Liver (tissue), 9 donors: ENCODE data around the gene PRXL2A. TPM values are rescaled to one million over a fixed set of nuclear protein-coding genes. Genes with fewer than 3 reads are reported as not detected.
"Not testable (repeated sequence)": the region's sequence is repeated elsewhere in the genome, so short reads cannot be mapped to it uniquely, and the experiment has no call there.

Experiments used
- DNase-seq: peaks from one replicate; pipeline ENCODE4 v3.0.0-alpha.2; 2017; ENCODE audit warnings: low spot score
- H3K27ac ChIP-seq, 2 donors: one replicate each; pipeline ENCODE4 v1.7.0; 2013; ENCODE audit warnings: inconsistent platforms in 2 of 2, low read length in 2 of 2, control low read depth in 1 of 2, low read depth in 1 of 2, mild to moderate bottlenecking in 1 of 2
- H3K27me3 ChIP-seq, 4 donors: one replicate each; pipeline versions ENCODE4 v1.6.1 to v1.7.0; 2013; ENCODE audit warnings: low read length in 3 of 4, inconsistent platforms in 1 of 4, mild to moderate bottlenecking in 1 of 4, moderate library complexity in 1 of 4; ENCODE audit not compliant: control insufficient read depth in 4 of 4, insufficient read depth in 4 of 4
- H3K36me3 ChIP-seq, 4 donors: one replicate each; pipeline versions ENCODE4 v1.6.1 to v1.7.0; 2013; ENCODE audit warnings: low read length in 3 of 4, mild to moderate bottlenecking in 3 of 4, low read depth in 1 of 4, moderate library complexity in 1 of 4; ENCODE audit not compliant: control insufficient read depth in 4 of 4, insufficient read depth in 3 of 4
- H3K4me1 ChIP-seq, 4 donors: one replicate each; pipeline versions ENCODE4 v1.6.1 to v1.7.0; 2013; ENCODE audit warnings: low read length in 3 of 4, mild to moderate bottlenecking in 3 of 4, moderate library complexity in 1 of 4; ENCODE audit not compliant: control insufficient read depth in 4 of 4, insufficient read depth in 4 of 4
- H3K4me3 ChIP-seq, 3 donors: one replicate each; pipeline versions ENCODE4 v1.6.1 to v1.7.0; 2013; ENCODE audit warnings: low read length in 3 of 3, control low read depth in 1 of 3, low read depth in 1 of 3, mild to moderate bottlenecking in 1 of 3
- H3K9ac ChIP-seq, 2 donors: one replicate each; pipeline ENCODE4 v1.7.0; 2013; ENCODE audit warnings: low read length in 2 of 2, mild to moderate bottlenecking in 2 of 2, moderate library complexity in 2 of 2, control low read depth in 1 of 2, low read depth in 1 of 2
- H3K9me3 ChIP-seq, 4 donors: one replicate each; pipeline versions ENCODE4 v1.6.1 to v1.7.0; 2013; ENCODE audit warnings: low read length in 3 of 4; ENCODE audit not compliant: control insufficient read depth in 4 of 4
- ATF3 ChIP-seq: IDR thresholded peaks from 2 replicates; pipeline ENCODE4 v1.6.1; 2016; ENCODE audit warnings: antibody characterized with exemption
- EGR1 ChIP-seq, 2 donors: IDR thresholded peaks; 2 replicates each; pipeline ENCODE4 v1.6.1; 2016 to 2018; ENCODE audit warnings: antibody characterized with exemption in 2 of 2, low read depth in 2 of 2
- FOXA2 ChIP-seq: IDR thresholded peaks from 2 replicates; pipeline ENCODE4 v1.6.1; 2016; ENCODE audit warnings: antibody characterized with exemption
- GABPA ChIP-seq, 2 donors: IDR thresholded peaks in 1 of 2; conservative IDR thresholded peaks in 1 of 2; 2 replicates each; pipeline ENCODE4 v1.6.1; 2016; ENCODE audit warnings: antibody characterized with exemption in 2 of 2, mild to moderate bottlenecking in 1 of 2, moderate library complexity in 1 of 2
- HNF4A ChIP-seq, 2 donors: conservative IDR thresholded peaks; 2 replicates each; pipeline ENCODE4 v1.6.1; 2016; ENCODE audit warnings: antibody characterized with exemption in 2 of 2, mild to moderate bottlenecking in 2 of 2
- HNF4G ChIP-seq: IDR thresholded peaks from 2 replicates; pipeline ENCODE4 v1.6.1; 2016; ENCODE audit warnings: antibody characterized with exemption
- REST ChIP-seq: IDR thresholded peaks from 2 replicates; pipeline ENCODE4 v1.6.1; 2016; ENCODE audit warnings: antibody characterized with exemption, mild to moderate bottlenecking
- RXRA ChIP-seq, 2 donors: IDR thresholded peaks; 2 replicates each; pipeline ENCODE4 v1.6.1; 2017 to 2018; ENCODE audit warnings: antibody characterized with exemption in 2 of 2, mild to moderate bottlenecking in 1 of 2
- YY1 ChIP-seq: IDR thresholded peaks from 2 replicates; pipeline ENCODE4 v1.6.1; 2016; ENCODE audit warnings: antibody characterized with exemption, mild to moderate bottlenecking
- WGBS: extraction: QIAGEN DNeasy Blood & Tissue Kit; methylation state at CpG from one replicate; pipeline ENCODE4 v1.1.7; 2013; 5-methylcytosine and 5-hydroxymethylcytosine counted together
- polyA plus RNA-seq, 2 donors: library from polyadenylated mRNA; stranded (reverse) in 1 of 2; unstranded in 1 of 2; fragments of 200-250 nt in 1 of 2; fragments of >200 nt in 1 of 2; fragmentation: Nextera tagmentation in 1 of 2; extraction: Ambion mirVana in 1 of 2; gene quantifications; one replicate each; pipeline versions ENCODE4 v1.2.1 to v1.2.3, GENCODE V29; 2013 to 2015
- total RNA-seq, 2 donors: library from RNA; depleted of rRNA; stranded (reverse); fragments of >200 nt; gene quantifications; one replicate each; pipeline ENCODE4 v1.2.3, GENCODE V29; 2014
- donor health status: healthy.
- donor health status: healthy.
- donor health status: healthy.
- donor health status: healthy.
- donor health status: healthy.

Gene PRXL2A
- total and polyA plus RNA-seq, 4 donors: 48.5 to 87.4 (median 54.1) TPM

GRCh38 chr10:80477813-80478212 is 69.5 kb downstream of the PRXL2A start (continued):
- TF ChIP-seq REST (no peak), ATF3 (no peak), YY1 (no peak)

GRCh38 chr10:80480373-80480772 is 72.0 kb downstream of the PRXL2A start:
- H3K36me3 ChIP-seq, H3K27ac ChIP-seq: not testable (repeated sequence)

GRCh38 chr10:80480852-80481251 is 72.5 kb downstream of the PRXL2A start:
- H3K27me3 ChIP-seq: no peaks in the 10 kb centered on the region
- no peak for DNase-seq
- TF ChIP-seq HNF4G (no peak), REST (no peak), RXRA (IDR thresholded peaks at IDR 0.05) (no peak), FOXA2 (no peak), EGR1 (IDR thresholded peaks at IDR 0.05; ENCODE audit: low read depth in 2 of 2) (no peak), HNF4A (conservative IDR thresholded peaks at IDR 0.05) (no peak), GABPA (IDR thresholded peaks at IDR 0.05 in 1 of 2, conservative IDR thresholded peaks at IDR 0.05 in 1 of 2) (no peak)
- H3K9ac ChIP-seq: no peak overlapping the region
- 95% methylated on average over 5 of the region's 5 CpGs for WGBS
- no peak overlapping the region for H3K4me3 ChIP-seq
- peaks cover 2 to 11% (median 6%) of the 10 kb centered on the region in 4 donors for H3K4me1 ChIP-seq
- H3K27ac ChIP-seq: no peak overlapping the region
- H3K36me3 ChIP-seq: peaks cover 0 to 3% (median 0%) of the 10 kb centered on the region in 4 donors
- H3K9me3 ChIP-seq: no peaks in the 10 kb centered on the region

More at GRCh38 chr10:80480373-80480772, 72.0 kb downstream of the PRXL2A start:
- not testable (repeated sequence) for H3K4me3 ChIP-seq, H3K9ac ChIP-seq, H3K9me3 ChIP-seq, DNase-seq, H3K27me3 ChIP-seq
- H3K4me1 ChIP-seq: peaks cover 2 to 11% (median 4%) of the 10 kb centered on the region in 4 donors
- 93% methylated on average over 6 of the region's 6 CpGs for WGBS
